Muscle of leg (tissue), 11 donors: ENCODE results near the gene BRPF3. TPM values are rescaled to one million over a fixed set of nuclear protein-coding genes. Genes with fewer than 3 reads are reported as not detected.

Experiments
- DNase-seq: peaks from one replicate; pipeline ENCODE4 v3.0.0; 2013
- H3K27ac ChIP-seq: one replicate; pipeline ENCODE4 v1.5.1; 2013; ENCODE audit warnings: mild to moderate bottlenecking, low read length, control low read depth
- H3K27me3 ChIP-seq: one replicate; pipeline ENCODE4 v1.6.1; 2013; ENCODE audit warnings: low read length; ENCODE audit not compliant: control insufficient read depth, insufficient read depth
- H3K36me3 ChIP-seq: one replicate; pipeline ENCODE4 v1.6.1; 2013; ENCODE audit warnings: low read length; ENCODE audit not compliant: control insufficient read depth, insufficient read depth
- H3K4me1 ChIP-seq: one replicate; pipeline ENCODE4 v1.6.1; 2013; ENCODE audit warnings: low read length; ENCODE audit not compliant: control insufficient read depth, insufficient read depth
- H3K4me3 ChIP-seq: one replicate; pipeline ENCODE4 v1.5.1; 2013; ENCODE audit warnings: low read length, control low read depth
- H3K9me3 ChIP-seq: replicated peaks from 2 replicates; pipeline ENCODE4 v1.6.1; 2013; ENCODE audit warnings: low read depth, low read length; ENCODE audit not compliant: control insufficient read depth
- WGBS: methylation state at CpG from one replicate; pipeline ENCODE4 v1.1.5; 2013; ENCODE audit warnings: missing lambda C conversion rate; ENCODE audit not compliant: insufficient coverage; 5-methylcytosine and 5-hydroxymethylcytosine counted together
- polyA plus RNA-seq, 8 donors: library from polyadenylated mRNA; unstranded; fragments of 120-200 nt; gene quantifications; one replicate each; pipeline versions ENCODE4 v1.2.1 to v1.2.3, GENCODE V29; 2013; ENCODE audit warnings: inconsistent platforms in 1 of 8, low replicate concordance in 1 of 8; ENCODE audit not compliant: insufficient read length in 8 of 8, insufficient read depth in 1 of 8
- total RNA-seq: library from RNA; stranded (reverse); fragments of 120-200 nt; gene quantifications from one replicate; pipeline ENCODE4 v1.2.4, GENCODE V29; 2013

Gene BRPF3
- total and polyA plus RNA-seq, 9 donors: 10.1 to 32.3 (median 25.0) TPM

- no peak overlapping the region for H3K4me3 ChIP-seq
- no peak overlapping the region for H3K27ac ChIP-seq
- DNase-seq: no peak
- no peaks in the 10 kb centered on the region for H3K4me1 ChIP-seq
- no CpG with 5 or more reads among the region's 2 CpGs for WGBS
- no peaks in the 10 kb centered on the region for H3K36me3 ChIP-seq
- no peaks in the 10 kb centered on the region for H3K9me3 ChIP-seq
- peaks cover 8% of the 10 kb centered on the region for H3K27me3 ChIP-seq
These were observed 81.5 kb downstream of the BRPF3 start for GRCh38 chr6:36277946-36278470.

- H3K4me1 ChIP-seq: no peaks in the 10 kb centered on the region
- 0% methylated on average over 1 of the region's 3 CpGs for WGBS
- DNase-seq: no peak
- H3K9me3 ChIP-seq: no peaks in the 10 kb centered on the region
- H3K27me3 ChIP-seq: peaks cover 29% of the 10 kb centered on the region
- no peaks in the 10 kb centered on the region for H3K36me3 ChIP-seq
- H3K4me3 ChIP-seq: no peak overlapping the region
- H3K27ac ChIP-seq: no peak overlapping the region
These were observed 83.9 kb downstream of the BRPF3 start for GRCh38 chr6:36280467-36280866.

GRCh38 chr6:36280983-36281382 is 84.4 kb downstream of the BRPF3 start:
- Histone ChIP-seq H3K4me3 (no peak overlapping the region), H3K27ac (no peak overlapping the region), H3K9me3 (no peaks in the 10 kb centered on the region), H3K36me3 (no peaks in the 10 kb centered on the region), H3K4me1 (no peaks in the 10 kb centered on the region), H3K27me3 (peaks cover 33% of the 10 kb centered on the region)
- 60% methylated on average over 2 of the region's 4 CpGs for WGBS
- DNase-seq: no peak

Other genes starting within 250 kb of the BRPF3 start
- not detected for gene SLC26A8, start 172.1 kb upstream of the BRPF3 start, total RNA-seq
- under 1 TPM in 5 of 8 donors, not detected in 3; 0.08 to 0.38 (median 0.16) TPM for gene SLC26A8, start 172.1 kb upstream of the BRPF3 start, polyA plus RNA-seq
- 36.8 TPM for gene MAPK14, start 168.9 kb upstream of the BRPF3 start, total RNA-seq
- 10 to 100 TPM; 27.5 to 36.3 (median 32.3) TPM for gene MAPK14, start 168.9 kb upstream of the BRPF3 start, polyA plus RNA-seq
- 2.3 TPM for gene MAPK13, start 66.2 kb upstream of the BRPF3 start, total RNA-seq
- gene MAPK13, start 66.2 kb upstream of the BRPF3 start, polyA plus RNA-seq: 10 to 100 TPM in 2 of 8 donors, 1 to 10 TPM in 6; 3.3 to 11.6 (median 6.0) TPM
- not detected for gene PNPLA1, start 73.3 kb downstream of the BRPF3 start, total RNA-seq
- gene PNPLA1, start 73.3 kb downstream of the BRPF3 start, polyA plus RNA-seq: under 1 TPM in 5 of 8 donors, not detected in 3; 0.05 to 0.45 (median 0.11) TPM
- 0.04 TPM for gene BNIP5, start 140.1 kb downstream of the BRPF3 start, total RNA-seq
- gene BNIP5, start 140.1 kb downstream of the BRPF3 start, polyA plus RNA-seq: under 1 TPM in 6 of 8 donors, not detected in 2; 0.04 to 0.65 (median 0.07) TPM
- gene ETV7, start 190.9 kb downstream of the BRPF3 start, total RNA-seq: 0.04 TPM
- under 1 TPM in 6 of 8 donors, not detected in 2; 0.11 to 0.48 (median 0.17) TPM for gene ETV7, start 190.9 kb downstream of the BRPF3 start, polyA plus RNA-seq
- 0.04 TPM for gene PXT1, start 246.1 kb downstream of the BRPF3 start, total RNA-seq
- gene PXT1, start 246.1 kb downstream of the BRPF3 start, polyA plus RNA-seq: under 1 TPM in 4 of 8 donors, not detected in 4; 0.05 to 0.15 (median 0.09) TPM
- 59.2 TPM for gene KCTD20, start 246.3 kb downstream of the BRPF3 start, total RNA-seq
- 10 to 100 TPM; 37.4 to 63.7 (median 46.4) TPM for gene KCTD20, start 246.3 kb downstream of the BRPF3 start, polyA plus RNA-seq